ENCODE measurements around the gene EFNA5.
A peak's percentile ranks its signal among the peaks of the same experiment; 100 is the strongest.
"Not testable (repeated sequence)": the region's sequence is repeated elsewhere in the genome, so short reads cannot be mapped to it uniquely, and the experiment has no call there.

The EFNA5 gene

DNA sequence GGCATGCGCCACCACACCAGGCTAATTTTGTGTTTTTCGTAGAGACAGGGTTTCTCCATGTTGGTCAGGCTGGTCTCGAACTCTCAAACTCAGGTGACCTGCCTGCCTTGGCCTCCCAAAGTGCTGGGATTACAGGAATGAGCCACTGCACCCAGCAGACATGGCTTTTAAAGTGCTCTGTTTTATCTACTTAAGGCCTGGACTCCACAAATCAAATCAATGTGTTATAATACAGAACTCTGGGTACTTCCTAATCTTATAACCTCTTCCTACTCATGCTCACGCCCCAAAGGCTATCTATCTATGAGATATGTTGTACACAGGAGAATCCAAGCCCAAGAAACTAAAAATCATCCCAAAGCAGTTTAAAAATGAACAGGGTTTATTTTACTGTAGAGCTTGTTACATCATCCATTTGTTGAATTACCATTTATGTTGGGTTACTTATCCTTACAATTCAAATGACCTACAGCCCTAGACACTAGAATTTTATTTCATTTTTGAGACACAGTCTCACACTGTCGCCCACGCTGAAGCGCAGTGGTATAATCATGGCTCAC is 155.1 kb downstream of the EFNA5 start:
- no peak for DNase-seq

DNA sequence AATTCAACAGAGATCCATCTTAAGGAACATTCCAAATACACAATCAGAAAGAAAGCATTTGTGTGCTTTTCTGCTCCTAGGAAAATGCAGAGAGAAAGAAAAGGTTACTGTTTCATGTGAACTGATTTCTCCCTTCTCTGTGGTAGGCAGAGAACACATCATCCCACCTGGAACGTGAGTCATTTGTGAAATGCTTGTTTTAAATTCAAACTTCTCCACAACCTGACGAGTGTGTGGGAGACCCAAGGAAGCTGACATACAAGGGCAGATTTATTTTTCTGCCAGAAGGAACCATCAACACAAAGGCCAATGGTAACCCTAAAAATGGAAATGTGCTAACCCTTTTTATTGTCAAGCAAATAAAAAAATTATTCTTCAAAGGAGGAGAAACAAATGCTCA is 156.4 kb downstream of the EFNA5 start:
- no peak for DNase-seq

DNA sequence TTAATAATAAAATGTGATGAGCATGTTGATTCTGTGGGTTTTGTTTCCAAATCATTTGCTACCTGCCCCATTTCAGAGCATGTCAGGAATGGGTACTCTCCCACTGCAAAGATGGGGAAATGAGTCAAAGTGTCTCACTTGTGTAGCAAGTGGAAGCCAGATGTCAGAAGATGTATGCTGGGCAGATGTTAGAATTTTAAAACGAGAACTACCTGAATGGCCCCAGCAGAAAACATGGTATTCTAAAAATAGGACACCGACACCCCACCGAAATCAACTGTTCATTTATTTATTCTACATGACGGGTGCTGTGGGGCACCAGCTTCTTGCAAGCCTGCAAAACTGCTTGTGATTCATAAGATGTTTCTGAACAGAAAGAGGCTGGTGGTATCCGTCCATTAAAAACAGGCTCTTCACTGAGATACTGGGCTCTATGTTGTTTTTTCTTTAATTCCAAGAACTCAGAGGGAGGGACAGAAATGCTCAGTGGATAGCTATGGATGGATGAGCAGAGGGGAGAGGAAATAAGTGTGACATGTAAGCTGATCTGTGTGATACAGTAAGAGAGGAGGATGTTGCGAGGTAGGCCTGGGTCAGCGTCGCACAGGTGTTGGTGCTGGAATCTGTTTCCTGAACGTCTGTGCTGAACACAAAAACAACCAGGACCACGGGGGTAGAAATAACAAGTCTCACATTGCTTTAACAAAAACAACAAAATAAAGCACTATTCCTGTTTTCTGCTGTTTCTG is 157.2 kb downstream of the EFNA5 start:
- no peak for DNase-seq

DNA sequence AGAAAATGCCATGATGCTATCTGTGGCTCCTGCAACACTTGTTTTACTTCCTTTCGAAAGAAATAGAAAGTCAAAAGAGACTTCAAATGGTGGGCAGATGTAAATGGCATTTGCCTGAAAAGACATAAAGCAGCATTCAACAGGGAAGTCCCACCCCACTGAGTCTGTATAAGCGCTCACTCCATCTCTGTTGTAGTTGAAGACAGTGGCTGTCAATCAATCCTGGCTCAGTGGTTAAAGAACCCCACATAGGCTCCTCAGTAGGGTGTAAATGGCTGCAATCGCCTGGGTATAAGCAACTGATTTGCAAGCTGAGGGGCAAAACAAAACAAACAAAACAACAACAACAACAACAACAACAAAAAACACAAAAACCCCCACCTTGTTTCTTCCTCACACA is 158.7 kb downstream of the EFNA5 start:
- no peak for DNase-seq

DNA sequence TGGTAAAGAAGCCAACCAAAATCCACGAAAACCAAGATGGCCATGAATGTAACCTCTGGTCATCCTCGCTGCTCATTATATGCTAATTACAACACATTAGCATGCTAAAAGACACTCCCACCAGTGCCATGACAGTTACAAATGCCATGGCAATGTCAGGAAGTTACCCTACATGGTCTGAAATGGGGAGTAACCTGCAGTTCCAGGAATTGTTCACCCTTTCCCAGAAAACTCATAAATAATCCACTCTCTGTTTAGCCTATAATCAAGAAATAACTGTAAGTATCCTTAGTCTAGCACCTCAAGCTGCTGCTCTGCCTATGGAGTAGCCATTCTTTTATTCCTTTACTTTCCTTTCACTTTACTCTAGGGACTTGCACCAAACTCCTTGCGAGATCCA is 160.6 kb downstream of the EFNA5 start:
- no peak for DNase-seq

GRCh38 chr5:107508097-107508496 is 162.6 kb downstream of the EFNA5 start:
- no peak for DNase-seq

DNA sequence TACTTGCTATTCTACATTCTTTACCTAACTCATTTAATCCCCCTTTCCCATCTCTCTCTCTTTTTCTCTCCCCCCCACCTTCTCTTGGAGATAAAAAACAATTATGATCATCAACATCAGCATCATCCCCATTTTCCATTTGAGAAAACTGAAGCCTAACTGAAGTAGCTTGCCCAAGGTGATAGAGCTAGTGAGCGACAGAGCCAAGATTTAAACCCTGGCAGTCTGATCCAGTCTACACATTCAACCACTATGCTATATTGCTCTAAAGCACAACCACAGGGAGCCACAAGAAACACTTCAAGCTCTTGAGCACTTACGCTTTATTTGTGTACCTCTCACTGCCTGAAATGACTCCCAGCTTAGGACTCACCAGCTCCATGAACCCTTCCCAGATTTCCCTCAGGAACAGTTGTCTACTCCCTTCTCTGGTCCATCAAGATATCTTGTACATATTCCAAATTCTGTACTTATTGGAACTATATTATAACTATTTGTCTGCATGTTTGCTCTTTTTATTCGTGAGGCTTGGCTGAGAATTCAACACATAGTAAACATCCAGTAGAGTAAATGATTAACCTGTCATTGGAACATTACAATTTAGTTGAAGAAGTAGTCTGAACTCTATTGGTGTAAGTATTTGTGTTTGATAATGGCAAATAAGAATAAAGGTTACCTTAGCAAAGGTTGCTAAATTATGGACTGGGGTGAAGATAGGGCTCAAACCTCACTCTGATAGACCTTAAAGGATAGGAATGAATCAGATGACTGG is 164.8 kb downstream of the EFNA5 start:
- DNase-seq = no peak

- DNase-seq = no peak
Observed at GRCh38 chr5:107504424-107504823, 166.3 kb downstream of the EFNA5 start.

GRCh38 chr5:107502676-107503060 is 168.1 kb downstream of the EFNA5 start:
- no peak for DNase-seq

GRCh38 chr5:107501965-107502675 is 168.6 kb downstream of the EFNA5 start:
- no peak for DNase-seq

GRCh38 chr5:107500840-107501239 is 169.9 kb downstream of the EFNA5 start:
- DNase-seq = no peak

- DNase-seq = no peak
Observed at GRCh38 chr5:107500347-107500746, 170.4 kb downstream of the EFNA5 start.

DNA sequence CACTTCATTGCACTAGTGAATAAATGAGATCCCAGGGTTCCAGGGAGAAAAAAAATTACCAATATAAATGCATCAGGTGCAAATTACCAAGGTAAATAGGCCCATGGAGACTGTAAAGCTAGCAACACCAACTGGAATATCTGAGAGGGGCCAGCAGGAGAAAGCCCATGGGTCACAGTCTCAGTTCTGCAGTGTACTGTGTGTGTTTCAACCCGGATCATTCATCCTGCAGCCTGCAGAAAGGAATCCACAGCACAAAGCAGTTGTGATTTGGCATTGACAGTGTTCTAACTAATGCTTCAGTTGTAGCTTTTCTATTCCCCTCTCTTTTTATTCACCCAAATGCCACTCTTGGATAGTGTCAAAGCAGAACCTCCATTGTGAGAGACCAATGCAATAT is 171.0 kb downstream of the EFNA5 start:
- DNase-seq = no peak

DNA sequence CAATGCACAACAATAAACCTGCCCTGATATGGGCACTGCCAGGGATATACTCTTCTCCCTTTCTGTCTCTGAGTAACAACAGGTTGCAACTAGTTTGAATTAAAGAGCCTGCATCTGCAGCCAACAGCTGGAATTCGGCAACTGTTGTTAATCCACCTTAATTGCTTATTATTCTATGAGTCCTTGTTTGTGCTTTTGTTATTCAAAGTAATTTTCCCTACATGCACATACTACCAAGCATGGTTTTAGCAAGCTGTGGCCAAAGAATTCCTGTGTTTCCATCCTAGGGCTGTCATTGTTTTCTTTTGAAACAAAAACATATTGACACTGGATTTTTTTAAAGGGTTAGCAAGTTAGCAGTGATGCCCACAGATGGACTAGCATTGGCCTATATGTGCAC is 171.5 kb downstream of the EFNA5 start:
- DNase-seq = no peak

GRCh38 chr5:107496466-107496865 is 174.3 kb downstream of the EFNA5 start:
- DNase-seq = no peak

DNA sequence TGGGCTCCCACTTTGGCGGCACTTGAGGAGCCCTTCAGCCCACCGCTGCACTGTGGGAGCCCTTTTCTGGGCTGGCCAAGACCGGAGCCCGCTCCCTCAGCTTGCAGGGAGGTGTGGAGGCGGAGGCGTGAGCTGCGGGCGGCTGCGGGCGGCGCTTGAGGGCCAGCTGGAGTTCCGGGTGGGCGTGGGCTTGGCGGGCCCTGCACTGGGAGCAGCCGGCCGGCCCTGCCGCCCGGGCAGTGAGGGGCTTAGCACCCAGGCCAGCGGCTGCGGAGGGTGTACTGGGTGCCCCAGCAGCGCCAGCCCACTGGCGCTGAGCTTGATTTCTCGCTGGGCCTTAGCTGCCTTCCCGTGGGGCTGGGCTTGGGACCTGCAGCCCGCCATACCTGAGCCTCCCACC is 176.6 kb downstream of the EFNA5 start:
- DNase-seq = not testable (repeated sequence)

DNA sequence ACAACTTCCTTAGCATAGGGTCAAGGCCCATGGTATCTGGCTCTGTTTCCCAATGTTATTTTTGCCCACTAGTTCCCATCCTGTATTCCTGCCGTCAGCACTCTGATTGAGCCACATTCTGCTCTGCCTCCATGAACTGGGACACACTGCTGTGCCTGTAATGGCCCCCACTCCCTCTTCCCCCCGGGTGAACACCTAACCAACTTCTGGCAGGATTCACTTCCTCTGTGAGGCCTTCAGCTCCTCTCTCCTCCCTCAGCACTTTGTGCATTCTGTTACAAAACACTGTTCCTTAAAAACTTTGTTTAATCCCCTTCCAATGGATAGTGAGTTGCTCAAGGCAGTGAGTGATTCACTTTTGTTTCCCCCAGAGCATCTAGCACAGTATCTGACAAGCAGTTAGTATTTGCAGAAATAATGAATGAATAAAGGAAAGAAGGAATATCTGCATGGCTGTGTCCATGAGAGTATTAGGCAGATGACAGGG is 183.6 kb downstream of the EFNA5 start:
- no peak for DNase-seq

- DNase-seq = peak; percentile 15 to 31
Observed at GRCh38 chr5:107486489-107486888, 184.2 kb downstream of the EFNA5 start.

DNA sequence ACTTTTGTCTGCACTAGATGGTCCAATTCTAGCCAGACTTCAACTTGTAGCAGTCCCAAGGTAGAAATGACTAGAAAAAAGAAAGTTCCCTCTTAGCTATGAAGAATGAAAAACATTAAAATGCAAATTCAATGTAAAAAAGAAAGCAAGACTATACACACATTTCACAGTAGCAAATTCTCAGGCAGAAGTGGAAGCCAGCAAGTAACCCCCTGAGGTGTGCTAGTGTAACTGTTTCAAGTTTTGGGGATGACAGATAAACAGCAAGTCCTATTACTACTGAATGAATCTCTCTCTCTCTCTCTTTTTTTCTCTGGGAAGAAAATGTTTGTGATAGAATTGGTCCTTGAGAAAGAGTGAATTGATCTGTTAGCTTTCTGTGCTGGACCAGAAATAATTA is 185.6 kb downstream of the EFNA5 start:
- DNase-seq = no peak

- DNase-seq = no peak
Observed at GRCh38 chr5:107484281-107484680, 186.5 kb downstream of the EFNA5 start.

- no peak for DNase-seq
Observed at GRCh38 chr5:107483231-107484024, 187.3 kb downstream of the EFNA5 start.

GRCh38 chr5:107478068-107478641 is 192.6 kb downstream of the EFNA5 start:
- DNase-seq = no peak
